Activated naive CD4-positive, alpha-beta T cell treated with anti-CD3 and anti-CD28 coated beads for 36 hours (primary cell): ENCODE measurements around the gene PIAS2. TPM values are rescaled to one million over a fixed set of nuclear protein-coding genes. Genes with fewer than 3 reads are reported as not detected.
A peak's percentile ranks its signal among the peaks of the same experiment; 100 is the strongest.
"Not testable (repeated sequence)": the region's sequence is repeated elsewhere in the genome, so short reads cannot be mapped to it uniquely, and the experiment has no call there.

Experiments
- CTCF ChIA-PET: fragments of 350-600 bp; sonication (Branson Sonifier 250); formaldehyde crosslinking; loops from one replicate; lab custom pipeline; 2021; ENCODE audit warnings: antibody characterized with exemption; lab: Charles Lee
- DNase-seq: peaks from one replicate; pipeline ENCODE4 v3.0.0-alpha.2; 2020
- H3K27ac Mint-ChIP-seq: one replicate; pipeline ENCODE4 v1.8.0; 2021; ENCODE audit warnings: mild to moderate bottlenecking, mixed read lengths
- H3K27me3 Mint-ChIP-seq: one replicate; pipeline ENCODE4 v1.8.0; 2021; ENCODE audit warnings: low read depth, mixed read lengths
- H3K36me3 Mint-ChIP-seq: one replicate; pipeline ENCODE4 v1.8.0; 2021; ENCODE audit warnings: low read depth, mixed read lengths
- H3K4me1 Mint-ChIP-seq: one replicate; pipeline ENCODE4 v1.8.0; 2021; ENCODE audit warnings: low read depth, mixed read lengths
- H3K4me3 Mint-ChIP-seq: one replicate; pipeline ENCODE4 v1.8.0; 2021; ENCODE audit warnings: mild to moderate bottlenecking, moderate library complexity, mixed read lengths
- H3K9me3 Mint-ChIP-seq: one replicate; pipeline ENCODE4 v1.8.0; 2021; ENCODE audit warnings: mixed read lengths
- intact Hi-C: fragments of 100-400 bp; cut with micrococcal nuclease; formaldehyde crosslinking; loops from one replicate; pipeline ENCODE4 v1.15.1; 2023
- total RNA-seq, 2 experiments: library from RNA; stranded (reverse); gene quantifications; one replicate each; pipeline ENCODE4 v1.2.3, GENCODE V29; 2021

Gene PIAS2
- total RNA-seq, 2 experiments from 2014 or later, result 21.9 to 23.4 TPM

DNA sequence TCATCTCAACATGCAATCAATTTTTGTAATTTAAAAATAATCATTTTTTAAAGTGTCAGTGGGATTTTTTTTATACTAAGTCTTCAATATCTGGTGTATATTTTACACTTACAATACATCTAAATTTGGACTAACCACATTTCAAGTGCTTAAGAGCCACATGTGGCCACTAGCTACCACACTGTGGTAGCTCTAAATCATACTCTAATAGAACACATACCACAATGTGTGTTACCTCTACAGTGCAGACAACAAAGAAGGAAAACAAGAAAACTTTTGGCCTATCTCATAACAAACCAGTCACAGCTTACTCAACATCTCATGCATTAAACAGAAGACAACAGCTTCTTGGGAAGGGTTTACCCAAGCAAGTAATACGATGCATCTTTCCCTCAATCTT, 24.5 kb downstream of the PIAS2 start:
- intact Hi-C loops, result no loop called here

DNA sequence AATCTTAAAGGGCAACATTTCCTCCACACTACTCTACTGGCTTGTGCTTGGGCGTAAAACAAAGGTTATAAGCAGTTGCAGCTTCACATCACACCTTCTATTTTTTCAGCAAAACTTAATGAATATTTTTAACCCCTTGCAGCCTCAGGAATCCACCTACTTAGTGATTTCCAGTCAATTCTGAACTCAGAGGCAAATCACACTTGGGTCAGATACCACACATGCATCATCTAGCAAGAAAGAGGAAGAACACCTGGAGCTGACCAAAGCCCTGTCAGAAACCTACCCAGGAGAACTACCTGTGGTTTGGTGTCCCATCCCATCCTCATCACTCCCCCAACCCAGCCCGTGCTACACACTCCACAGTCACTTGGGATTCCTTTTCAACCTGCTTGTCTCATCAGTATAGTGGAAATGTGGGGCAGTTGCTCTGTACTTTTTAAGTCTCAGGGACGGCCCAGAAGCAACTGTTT, 25.5 kb downstream of the PIAS2 start:
- Mint-ChIP-seq H3K36me3 (peaks cover 56% of the 10 kb centered on the region), H3K4me3 (no peak overlapping the region), H3K27ac (peak overlapping the region; percentile 30), H3K27me3 (no peaks in the 10 kb centered on the region), H3K4me1 (peaks cover 42% of the 10 kb centered on the region), H3K9me3 (peaks cover 13% of the 10 kb centered on the region)
- peak; percentile 43 for DNase-seq
- CTCF ChIA-PET, result interaction anchor here (0.8 kb wide), 1 partner anchor 40 kb away, joined by 3 read pairs; no protein-coding TSS in a partner anchor
- intact Hi-C loops, result loop anchor here (1.0 kb wide), 1 partner anchor 26 kb away; the partner anchor contains the start of genes KATNAL2 and PIAS2

More for the DNA sequence above, 24.5 kb downstream of the PIAS2 start:
- Mint-ChIP-seq H3K4me3 (no peak overlapping the region), H3K9me3 (peaks cover 11% of the 10 kb centered on the region), H3K27ac (no peak overlapping the region), H3K4me1 (peaks cover 40% of the 10 kb centered on the region), H3K36me3 (peaks cover 52% of the 10 kb centered on the region), H3K27me3 (no peaks in the 10 kb centered on the region)
- DNase-seq, result no peak
- CTCF ChIA-PET, result interaction anchor here (0.6 kb wide), 1 partner anchor 11 kb away, joined by 4 read pairs; no protein-coding TSS in a partner anchor

GRCh38 chr18:46888965-46889364, 28.3 kb downstream of the PIAS2 start:
- Mint-ChIP-seq H3K27me3 (no peaks in the 10 kb centered on the region), H3K4me3 (no peak overlapping the region)

DNA sequence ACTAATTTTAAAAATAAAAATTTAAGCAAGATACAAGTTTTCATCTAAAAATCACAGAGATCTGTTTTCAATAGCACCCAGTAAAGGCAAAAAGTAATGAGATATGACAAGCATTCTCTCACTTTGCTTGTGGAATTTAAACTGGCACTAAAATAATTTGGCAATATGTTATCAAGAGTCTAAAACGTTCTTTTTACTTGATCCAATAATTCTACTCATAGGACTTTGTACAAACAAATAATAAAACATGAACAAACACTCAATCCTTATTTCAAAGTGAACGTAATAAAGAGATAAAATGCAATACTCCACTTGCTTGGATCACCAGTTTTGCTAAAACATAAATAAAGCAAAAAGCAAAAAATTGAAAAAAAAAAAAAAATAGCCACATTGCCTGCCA, 30.4 kb downstream of the PIAS2 start:
- intact Hi-C loops, result no loop called here
- CTCF ChIA-PET, result no interaction called here
- H3K9me3 Mint-ChIP-seq, result peaks cover 13% of the 10 kb centered on the region
- no peak overlapping the region for H3K27ac Mint-ChIP-seq
- peaks cover 13% of the 10 kb centered on the region for H3K4me1 Mint-ChIP-seq
- H3K36me3 Mint-ChIP-seq, result peaks cover 40% of the 10 kb centered on the region
- no peaks in the 10 kb centered on the region for H3K27me3 Mint-ChIP-seq
- no peak for DNase-seq
- H3K4me3 Mint-ChIP-seq, result no peak overlapping the region

More at GRCh38 chr18:46888965-46889364, 28.3 kb downstream of the PIAS2 start:
- Mint-ChIP-seq H3K36me3 (peaks cover 45% of the 10 kb centered on the region), H3K9me3 (peaks cover 13% of the 10 kb centered on the region), H3K4me1 (peaks cover 32% of the 10 kb centered on the region), H3K27ac (no peak overlapping the region)
- intact Hi-C loops, result no loop called here
- CTCF ChIA-PET, result no interaction called here
- DNase-seq, result no peak

DNA sequence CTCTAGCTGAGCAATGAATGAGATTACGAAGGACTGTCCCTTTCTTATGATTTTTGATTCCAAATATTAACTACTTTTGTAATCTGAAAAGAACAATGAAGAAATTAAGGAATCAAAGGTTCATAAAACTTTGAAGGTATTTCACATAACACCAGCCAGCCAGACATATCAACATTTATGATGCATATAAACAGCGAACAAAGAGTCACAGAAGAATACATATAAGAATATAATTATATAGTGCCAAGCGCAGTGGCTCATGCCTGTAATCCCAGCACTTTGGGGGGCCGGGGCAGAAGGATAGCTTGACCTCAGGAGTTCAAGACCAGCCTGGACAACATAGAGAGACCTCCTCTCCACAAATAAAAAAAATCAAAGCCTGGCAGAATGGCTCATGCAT, 34.1 kb downstream of the PIAS2 start:
- intact Hi-C loops, result no loop called here
- Mint-ChIP-seq H3K4me1 (peaks cover 5% of the 10 kb centered on the region), H3K9me3 (peaks cover 14% of the 10 kb centered on the region), H3K27ac (no peak overlapping the region), H3K4me3 (no peak overlapping the region), H3K36me3 (peaks cover 35% of the 10 kb centered on the region), H3K27me3 (no peaks in the 10 kb centered on the region)
- CTCF ChIA-PET, result no interaction called here
- no peak for DNase-seq

GRCh38 chr18:46877329-46877987, 39.8 kb downstream of the PIAS2 start:
- H3K27ac Mint-ChIP-seq, result peak overlapping the region; percentile 62
- intact Hi-C loops, result no loop called here
- no peaks in the 10 kb centered on the region for H3K27me3 Mint-ChIP-seq
- H3K9me3 Mint-ChIP-seq, result peaks cover 35% of the 10 kb centered on the region
- no peak overlapping the region for H3K4me3 Mint-ChIP-seq
- CTCF ChIA-PET, result interaction anchor here (0.5 to 1.2 kb wide), 2 partner anchors 8 to 12 kb away, joined by 3 to 6 read pairs; no protein-coding TSS in a partner anchor
- H3K4me1 Mint-ChIP-seq, result peaks cover 20% of the 10 kb centered on the region
- H3K36me3 Mint-ChIP-seq, result peaks cover 65% of the 10 kb centered on the region
- no peak for DNase-seq

GRCh38 chr18:46868169-46868921, 49.0 kb downstream of the PIAS2 start:
- H3K9me3 Mint-ChIP-seq, result peaks cover 31% of the 10 kb centered on the region
- no peak overlapping the region for H3K4me3 Mint-ChIP-seq
- DNase-seq, result no peak
- no peaks in the 10 kb centered on the region for H3K27me3 Mint-ChIP-seq
- peaks cover 15% of the 10 kb centered on the region for H3K4me1 Mint-ChIP-seq
- H3K36me3 Mint-ChIP-seq, result peaks cover 58% of the 10 kb centered on the region
- peak overlapping the region; percentile 48 for H3K27ac Mint-ChIP-seq
- intact Hi-C loops, result no loop called here
- CTCF ChIA-PET, result no interaction called here

GRCh38 chr18:46867367-46868143, 49.8 kb downstream of the PIAS2 start:
- peaks cover 28% of the 10 kb centered on the region for H3K9me3 Mint-ChIP-seq
- no peak for DNase-seq
- CTCF ChIA-PET, result interaction anchor here (0.6 kb wide), 2 partner anchors 833 to 1283 kb away, joined by 3 read pairs; no protein-coding TSS in a partner anchor
- H3K27ac Mint-ChIP-seq, result no peak overlapping the region
- H3K4me1 Mint-ChIP-seq, result peaks cover 14% of the 10 kb centered on the region
- no peak overlapping the region for H3K4me3 Mint-ChIP-seq
- H3K36me3 Mint-ChIP-seq, result peaks cover 58% of the 10 kb centered on the region
- intact Hi-C loops, result no loop called here
- no peaks in the 10 kb centered on the region for H3K27me3 Mint-ChIP-seq

DNA sequence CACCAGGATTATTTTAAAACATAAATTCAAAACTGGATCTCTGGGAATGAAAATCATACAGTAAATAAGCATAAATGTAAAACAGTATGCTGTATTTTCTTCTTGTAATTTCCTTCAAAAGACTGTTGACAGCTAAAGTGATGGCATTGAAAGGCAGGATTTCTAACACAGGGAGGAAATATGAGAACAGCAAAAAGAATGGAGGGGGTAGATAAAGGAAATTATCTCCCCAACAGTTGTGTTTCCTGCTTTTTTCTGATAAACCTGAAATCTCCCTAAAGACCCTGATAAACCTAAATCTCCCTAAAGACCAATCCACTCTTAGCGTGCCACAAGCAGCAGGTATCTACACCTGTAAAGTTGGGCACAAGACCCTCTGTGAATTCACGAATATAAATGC, 50.8 kb downstream of the PIAS2 start:
- H3K27me3 Mint-ChIP-seq, result no peaks in the 10 kb centered on the region
- intact Hi-C loops, result no loop called here
- H3K27ac Mint-ChIP-seq, result no peak overlapping the region
- no peak overlapping the region for H3K4me3 Mint-ChIP-seq
- H3K4me1 Mint-ChIP-seq, result peaks cover 14% of the 10 kb centered on the region
- H3K36me3 Mint-ChIP-seq, result peaks cover 51% of the 10 kb centered on the region
- DNase-seq, result no peak
- H3K9me3 Mint-ChIP-seq, result peaks cover 26% of the 10 kb centered on the region
- CTCF ChIA-PET, result no interaction called here

GRCh38 chr18:46865245-46865644, 52.1 kb downstream of the PIAS2 start:
- H3K36me3 Mint-ChIP-seq, result peaks cover 51% of the 10 kb centered on the region
- peaks cover 14% of the 10 kb centered on the region for H3K4me1 Mint-ChIP-seq
- H3K27ac Mint-ChIP-seq, CTCF ChIA-PET, intact Hi-C loops, H3K27me3 Mint-ChIP-seq, DNase-seq, H3K4me3 Mint-ChIP-seq: not testable (repeated sequence)
- H3K9me3 Mint-ChIP-seq, result peaks cover 21% of the 10 kb centered on the region

- H3K27ac Mint-ChIP-seq, result no peak overlapping the region
- H3K27me3 Mint-ChIP-seq, result no peaks in the 10 kb centered on the region
- H3K9me3 Mint-ChIP-seq, result no peaks in the 10 kb centered on the region
- CTCF ChIA-PET, result no interaction called here
- H3K4me1 Mint-ChIP-seq, result peaks cover 8% of the 10 kb centered on the region
- H3K4me3 Mint-ChIP-seq, result no peak overlapping the region
- intact Hi-C loops, result no loop called here
- no peak for DNase-seq
- H3K36me3 Mint-ChIP-seq, result peaks cover 42% of the 10 kb centered on the region
Measured at GRCh38 chr18:46859855-46860254, 57.5 kb downstream of the PIAS2 start.

GRCh38 chr18:46858290-46858689, 59.0 kb downstream of the PIAS2 start:
- no peaks in the 10 kb centered on the region for H3K27me3 Mint-ChIP-seq
- peaks cover 46% of the 10 kb centered on the region for H3K36me3 Mint-ChIP-seq
- peaks cover 8% of the 10 kb centered on the region for H3K4me1 Mint-ChIP-seq
- H3K4me3 Mint-ChIP-seq, result no peak overlapping the region
- no peak for DNase-seq
- H3K27ac Mint-ChIP-seq, result no peak overlapping the region
- intact Hi-C loops, result no loop called here
- CTCF ChIA-PET, result no interaction called here
- no peaks in the 10 kb centered on the region for H3K9me3 Mint-ChIP-seq
